NCI-H1105 (cell line): ENCODE measurements around the gene ZNF213.
"Not testable (repeated sequence)": the region's sequence is repeated elsewhere in the genome, so short reads cannot be mapped to it uniquely, and the experiment has no call there.

Experiments
- DNase-seq: peaks from one replicate; lab custom pipeline; 2025; lab: John Stamatoyannopoulos, UW

ZNF213 gene

GRCh38 chr16:3129137-3130131 lies 5.4 kb upstream of the ZNF213 start:
- peak; percentile 82 for DNase-seq

- no peak for DNase-seq
Measured at GRCh38 chr16:3131755-3132377, 3.0 kb upstream of the ZNF213 start.

GRCh38 chr16:3133844-3134243 lies 985 bp upstream of the ZNF213 start:
- no peak for DNase-seq

GRCh38 chr16:3135126-3135715 lies 392 bp downstream of the ZNF213 start:
- no peak for DNase-seq

GRCh38 chr16:3137267-3137666 lies 2.4 kb downstream of the ZNF213 start:
- no peak for DNase-seq

GRCh38 chr16:3138342-3138741 lies 3.5 kb downstream of the ZNF213 start:
- DNase-seq, result no peak

GRCh38 chr16:3138823-3139426 lies 4.1 kb downstream of the ZNF213 start:
- DNase-seq, result no peak

GRCh38 chr16:3139561-3139960 lies 4.7 kb downstream of the ZNF213 start:
- DNase-seq, result not testable (repeated sequence)

- no peak for DNase-seq
Measured at GRCh38 chr16:3140603-3141427, 6.0 kb downstream of the ZNF213 start.

GRCh38 chr16:3141781-3142311 lies 7.0 kb downstream of the ZNF213 start:
- DNase-seq, result no peak

GRCh38 chr16:3142327-3142726 lies 7.5 kb downstream of the ZNF213 start:
- DNase-seq, result no peak

GRCh38 chr16:3142770-3143169 lies 7.9 kb downstream of the ZNF213 start:
- no peak for DNase-seq

- DNase-seq, result no peak
Measured at GRCh38 chr16:3143189-3143588, 8.4 kb downstream of the ZNF213 start.

- DNase-seq, result no peak
Measured at GRCh38 chr16:3143598-3144320, 8.9 kb downstream of the ZNF213 start.

GRCh38 chr16:3144321-3144983 lies 9.6 kb downstream of the ZNF213 start:
- no peak for DNase-seq

GRCh38 chr16:3145151-3145550 lies 10.3 kb downstream of the ZNF213 start:
- no peak for DNase-seq

- DNase-seq, result no peak
Measured at GRCh38 chr16:3145660-3146059, 10.8 kb downstream of the ZNF213 start.

GRCh38 chr16:3147046-3147756 lies 12.4 kb downstream of the ZNF213 start:
- no peak for DNase-seq

- no peak for DNase-seq
Measured at GRCh38 chr16:3147757-3148104, 12.9 kb downstream of the ZNF213 start.
